ENCODE results near the gene SLC7A9. TPM values are rescaled to one million over a fixed set of nuclear protein-coding genes. Genes with fewer than 3 reads are reported as not detected.
"Not testable (repeated sequence)": the region's sequence is repeated elsewhere in the genome, so short reads cannot be mapped to it uniquely, and the experiment has no call there.

SLC7A9 gene
- total RNA-seq, 1 donor = not detected

DNA sequence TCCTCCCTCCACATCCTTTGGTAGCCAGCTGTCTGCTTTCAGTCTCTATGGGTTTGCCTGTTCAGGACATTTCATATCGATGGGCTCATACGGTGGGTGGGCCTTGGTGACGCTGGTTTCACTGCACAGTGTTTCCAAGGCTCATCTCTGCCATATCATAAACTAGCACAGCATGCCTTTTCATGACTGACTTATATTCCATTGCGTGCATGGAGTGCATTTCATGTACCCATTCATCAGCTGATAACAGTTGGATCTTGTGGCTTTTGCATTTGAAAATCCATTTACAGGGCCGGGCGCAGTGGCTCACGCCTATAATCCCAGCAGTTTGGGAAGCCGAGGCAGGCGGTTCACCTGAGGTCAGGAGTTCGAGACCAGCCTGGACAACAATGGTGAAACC lies 80.1 kb downstream of the SLC7A9 start:
- no peak for DNase-seq (ENCODE audit: low read depth)
- no peak overlapping the region for H3K4me3 ChIP-seq (ENCODE audit: low read depth, low read length)
- TF ChIP-seq, protein P1, sequence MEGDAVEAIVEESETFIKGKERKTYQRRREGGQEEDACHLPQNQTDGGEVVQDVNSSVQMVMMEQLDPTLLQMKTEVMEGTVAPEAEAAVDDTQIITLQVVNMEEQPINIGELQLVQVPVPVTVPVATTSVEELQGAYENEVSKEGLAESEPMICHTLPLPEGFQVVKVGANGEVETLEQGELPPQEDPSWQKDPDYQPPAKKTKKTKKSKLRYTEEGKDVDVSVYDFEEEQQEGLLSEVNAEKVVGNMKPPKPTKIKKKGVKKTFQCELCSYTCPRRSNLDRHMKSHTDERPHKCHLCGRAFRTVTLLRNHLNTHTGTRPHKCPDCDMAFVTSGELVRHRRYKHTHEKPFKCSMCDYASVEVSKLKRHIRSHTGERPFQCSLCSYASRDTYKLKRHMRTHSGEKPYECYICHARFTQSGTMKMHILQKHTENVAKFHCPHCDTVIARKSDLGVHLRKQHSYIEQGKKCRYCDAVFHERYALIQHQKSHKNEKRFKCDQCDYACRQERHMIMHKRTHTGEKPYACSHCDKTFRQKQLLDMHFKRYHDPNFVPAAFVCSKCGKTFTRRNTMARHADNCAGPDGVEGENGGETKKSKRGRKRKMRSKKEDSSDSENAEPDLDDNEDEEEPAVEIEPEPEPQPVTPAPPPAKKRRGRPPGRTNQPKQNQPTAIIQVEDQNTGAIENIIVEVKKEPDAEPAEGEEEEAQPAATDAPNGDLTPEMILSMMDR (IDR thresholded peaks at IDR 0.05; ENCODE audit: insufficient read depth, low read length) = no peak

DNA sequence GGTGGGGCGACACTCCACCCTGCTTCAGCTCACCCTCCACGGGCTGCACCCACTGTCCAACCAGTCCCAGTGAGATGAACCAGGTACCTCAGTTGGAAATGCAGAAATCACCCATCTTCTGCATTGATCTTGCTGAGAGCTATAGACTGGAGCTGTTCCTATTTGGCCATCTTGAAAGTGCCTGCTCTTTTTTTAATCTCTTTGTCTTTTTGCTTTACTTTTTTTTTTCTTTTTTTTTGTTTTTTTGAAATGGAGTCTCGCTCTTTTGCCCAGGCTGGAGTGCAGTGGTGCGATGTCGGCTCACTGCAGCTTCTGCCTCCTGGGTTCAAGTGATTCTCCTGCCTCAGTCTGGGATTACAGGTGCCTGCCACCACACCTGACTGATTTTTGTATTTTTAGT lies 81.7 kb downstream of the SLC7A9 start:
- not testable (repeated sequence) for DNase-seq (ENCODE audit: low read depth); H3K4me3 ChIP-seq (ENCODE audit: low read depth, low read length)

DNA sequence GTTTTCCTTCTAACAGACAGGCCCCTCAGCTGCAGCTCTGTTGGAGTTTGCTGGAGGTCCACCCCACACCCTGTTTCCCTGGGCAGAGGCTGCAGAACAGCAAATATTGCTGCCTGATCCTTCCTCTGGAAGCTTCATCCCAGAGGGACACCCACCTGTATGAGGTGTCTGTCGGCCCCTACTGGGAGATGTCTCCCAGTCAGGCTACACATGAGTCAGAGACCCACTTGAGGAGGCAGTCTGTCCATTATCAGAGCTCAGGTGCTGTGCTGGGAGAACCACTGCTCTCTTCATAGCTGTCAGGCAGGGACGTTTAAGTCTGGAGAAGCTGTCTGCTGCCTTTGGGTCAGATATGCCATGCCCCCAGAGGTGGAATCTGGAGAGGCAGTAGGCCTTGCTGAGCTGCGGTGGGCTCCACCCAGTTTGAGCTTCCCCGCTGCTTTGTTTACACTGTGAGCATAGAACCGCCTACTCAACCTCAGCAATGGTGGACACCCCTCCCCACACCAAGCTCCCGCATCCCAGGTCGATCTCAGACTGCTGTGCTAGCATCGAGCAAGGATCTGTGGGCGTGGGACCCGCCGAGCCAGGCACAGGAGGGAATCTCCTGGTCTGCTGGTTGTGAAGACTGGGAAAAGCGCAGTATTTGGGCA lies 82.3 kb downstream of the SLC7A9 start:
- not testable (repeated sequence) for H3K4me3 ChIP-seq (ENCODE audit: low read depth, low read length); DNase-seq (ENCODE audit: low read depth)

DNA sequence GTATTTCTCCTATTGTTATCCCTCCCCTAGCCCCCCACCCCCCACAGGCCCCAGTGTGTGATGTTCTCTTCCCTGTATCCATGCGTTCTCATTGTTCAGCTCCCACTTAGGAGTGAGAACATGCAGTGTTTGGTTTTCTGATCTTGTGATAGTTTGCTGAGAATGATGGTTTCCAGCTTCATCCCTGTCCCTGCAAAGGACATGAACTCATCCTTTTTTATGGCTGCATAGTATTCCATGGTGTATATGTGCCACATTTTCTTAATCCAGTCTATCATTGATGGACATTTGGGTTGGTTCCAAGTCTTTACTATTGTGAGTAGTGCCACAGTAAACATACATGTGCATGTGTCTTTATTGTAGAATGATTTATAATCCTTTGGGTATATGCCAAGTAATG lies 87.5 kb downstream of the SLC7A9 start:
- H3K4me3 ChIP-seq (ENCODE audit: low read depth, low read length); DNase-seq (ENCODE audit: low read depth): not testable (repeated sequence)

DNA sequence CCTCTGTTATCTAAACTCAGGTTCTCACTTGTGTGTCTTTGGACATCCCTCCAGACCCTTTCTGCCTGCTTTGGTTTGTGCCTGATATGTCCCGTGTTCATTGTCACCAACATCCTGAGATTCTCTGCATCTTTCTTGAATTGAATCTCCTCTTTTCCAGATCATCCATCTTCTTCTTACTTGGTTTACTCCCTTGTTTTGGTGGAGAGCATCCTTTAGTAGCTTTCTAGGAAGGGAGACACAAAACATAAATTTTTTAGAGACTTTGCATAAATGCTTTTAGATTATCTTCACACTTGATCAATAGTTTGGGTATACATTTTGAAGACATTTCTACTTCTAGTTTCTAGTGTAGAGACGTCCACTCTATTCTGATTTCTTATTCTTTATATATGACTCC lies 88.3 kb downstream of the SLC7A9 start:
- TF ChIP-seq, protein P1 (IDR thresholded peaks at IDR 0.05; ENCODE audit: insufficient read depth, low read length) = no peak
- DNase-seq (ENCODE audit: low read depth) = no peak
- no peak overlapping the region for H3K4me3 ChIP-seq (ENCODE audit: low read depth, low read length)

Small RNAs within 50 kb of the gene (small RNA-seq; reads per million reads assigned to genes)
- gene RN7SKP22 = not detected

Other genes starting within 250 kb of the SLC7A9 start
- 29.0 and 29.6 TPM in 2 replicates for gene ANKRD27, start 194.6 kb downstream of the SLC7A9 start, total RNA-seq (ENCODE audit: low replicate concordance)
- gene RGS9BP, start 193.9 kb downstream of the SLC7A9 start, total RNA-seq (ENCODE audit: low replicate concordance) = 0.36 and 1.5 TPM in 2 replicates
- 3.5 and 10.2 TPM in 2 replicates for gene NUDT19, start 177.9 kb downstream of the SLC7A9 start, total RNA-seq (ENCODE audit: low replicate concordance)
- 0.36 TPM in 1 of 2 replicates, not detected in the other for gene TDRD12, start 150.0 kb downstream of the SLC7A9 start, total RNA-seq (ENCODE audit: low replicate concordance)
- 25.5 and 26.3 TPM in 2 replicates for gene CEP89, start 102.2 kb upstream of the SLC7A9 start, total RNA-seq (ENCODE audit: low replicate concordance)
- gene FAAP24, start 102.5 kb upstream of the SLC7A9 start, total RNA-seq (ENCODE audit: low replicate concordance) = 5.7 and 12.0 TPM in 2 replicates
- 0.90 and 2.3 TPM in 2 replicates for gene RHPN2, start 195.1 kb upstream of the SLC7A9 start, total RNA-seq (ENCODE audit: low replicate concordance)
- gene GPATCH1, start 211.4 kb upstream of the SLC7A9 start, total RNA-seq (ENCODE audit: low replicate concordance) = 7.8 and 19.2 TPM in 2 replicates

Measured in fibroblast of the aortic adventitia (primary cell).